ENCODE measurements around the gene RAET1E. TPM values are rescaled to one million over a fixed set of nuclear protein-coding genes. Genes with fewer than 3 reads are reported as not detected.
"Not testable (repeated sequence)": the region's sequence is repeated elsewhere in the genome, so short reads cannot be mapped to it uniquely, and the experiment has no call there.

Gene RAET1E
- total and polyA plus RNA-seq, 2 donors (not counting 1 experiment from before 2014, with no cell fraction given) = not detected

DNA sequence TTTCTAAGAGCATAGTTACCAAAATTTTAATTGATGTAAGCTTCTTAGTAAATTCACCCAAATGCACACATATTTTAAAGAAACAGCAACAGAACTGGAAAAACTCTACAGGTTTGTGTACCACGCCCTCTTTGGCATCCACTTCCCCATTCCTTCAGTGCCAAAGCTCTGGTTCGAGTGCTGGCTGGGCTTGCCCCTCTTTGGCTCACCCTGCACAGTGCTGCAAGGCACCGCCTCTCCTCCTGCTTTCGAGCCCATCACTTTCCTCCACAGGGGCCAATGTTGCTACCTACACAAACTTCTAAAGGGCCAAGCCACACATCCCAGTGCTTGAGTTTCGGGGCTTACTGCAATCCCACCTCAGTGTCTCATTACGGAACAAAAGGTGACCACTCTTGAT, 43.4 kb downstream of the RAET1E start:
- no peaks in the 10 kb centered on the region for H4K20me1 ChIP-seq (ENCODE audit: control insufficient read depth, insufficient read depth, low read length, poor library complexity, severe bottlenecking)
- H3K4me1 Mint-ChIP-seq = peaks cover 27% of the 10 kb centered on the region
- H3K9me3 ChIP-seq (ENCODE audit: control extremely low read depth in 1 of 3, control insufficient read depth in 2 of 3, insufficient read depth in 1 of 3, low read length in 2 of 3) = peaks cover 0 to 2% (median 0%) of the 10 kb centered on the region in 3 donors
- H3K27ac ChIP-seq (ENCODE audit: low read length in 2 of 2) = no peak overlapping the region
- no peaks in the 10 kb centered on the region for H3K9me3 Mint-ChIP-seq (ENCODE audit: insufficient read depth)
- no peak overlapping the region for H3K9ac ChIP-seq (ENCODE audit: low read length)
- H3K27ac Mint-ChIP-seq = no peak overlapping the region
- DNase-seq (no peak), ATAC-seq (ENCODE audit: low read depth) (no peak)
- intact Hi-C loops (cut with micrococcal nuclease) = no loop called here
- ChIA-PET CTCF (interaction anchor here (0.7 kb wide), 1 partner anchor 14 kb away, joined by 3 read pairs; no protein-coding TSS in a partner anchor), POLR2A (no interaction called here)
- no peaks in the 10 kb centered on the region for H3K79me2 ChIP-seq (ENCODE audit: control insufficient read depth, insufficient read depth, low read length)
- TF ChIP-seq, protein P1, sequence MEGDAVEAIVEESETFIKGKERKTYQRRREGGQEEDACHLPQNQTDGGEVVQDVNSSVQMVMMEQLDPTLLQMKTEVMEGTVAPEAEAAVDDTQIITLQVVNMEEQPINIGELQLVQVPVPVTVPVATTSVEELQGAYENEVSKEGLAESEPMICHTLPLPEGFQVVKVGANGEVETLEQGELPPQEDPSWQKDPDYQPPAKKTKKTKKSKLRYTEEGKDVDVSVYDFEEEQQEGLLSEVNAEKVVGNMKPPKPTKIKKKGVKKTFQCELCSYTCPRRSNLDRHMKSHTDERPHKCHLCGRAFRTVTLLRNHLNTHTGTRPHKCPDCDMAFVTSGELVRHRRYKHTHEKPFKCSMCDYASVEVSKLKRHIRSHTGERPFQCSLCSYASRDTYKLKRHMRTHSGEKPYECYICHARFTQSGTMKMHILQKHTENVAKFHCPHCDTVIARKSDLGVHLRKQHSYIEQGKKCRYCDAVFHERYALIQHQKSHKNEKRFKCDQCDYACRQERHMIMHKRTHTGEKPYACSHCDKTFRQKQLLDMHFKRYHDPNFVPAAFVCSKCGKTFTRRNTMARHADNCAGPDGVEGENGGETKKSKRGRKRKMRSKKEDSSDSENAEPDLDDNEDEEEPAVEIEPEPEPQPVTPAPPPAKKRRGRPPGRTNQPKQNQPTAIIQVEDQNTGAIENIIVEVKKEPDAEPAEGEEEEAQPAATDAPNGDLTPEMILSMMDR (IDR thresholded peaks at IDR 0.05) = no peak
- no peak for TF ChIP-seq EZH2 (IDR thresholded peaks at IDR 0.05; ENCODE audit: borderline replicate concordance, insufficient read depth, low read depth, low read length, poor library complexity, severe bottlenecking)
- H3K27me3 Mint-ChIP-seq = peaks cover 3% of the 10 kb centered on the region
- H2AFZ ChIP-seq (ENCODE audit: insufficient read depth, low read depth, low read length, poor library complexity, severe bottlenecking) = no peak overlapping the region
- H3K4me3 Mint-ChIP-seq = peak overlapping the region; percentile 12
- H3K27me3 ChIP-seq (replicated peaks in 1 of 4; ENCODE audit: control extremely low read depth in 1 of 4, control insufficient read depth in 3 of 4, insufficient read depth in 4 of 4, low read length in 3 of 4) = peaks cover 0 to 8% (median 4%) of the 10 kb centered on the region in 4 experiments
- H3K4me2 ChIP-seq (replicated peaks; ENCODE audit: low read depth, low read length, poor library complexity, severe bottlenecking) = no peak overlapping the region
- WGBS (ENCODE audit: insufficient coverage) = 76% methylated on average over 6 of the region's 6 CpGs
- no peaks in the 10 kb centered on the region for H3K36me3 ChIP-seq (replicated peaks in 1 of 2; ENCODE audit: control extremely low read depth in 1 of 2, control insufficient read depth in 1 of 2, extremely low read depth in 1 of 2, insufficient read depth in 2 of 2, low read length in 1 of 2)
- H3K4me3 ChIP-seq (ENCODE audit: control extremely low read depth in 1 of 5, extremely low read depth in 1 of 5, insufficient read depth in 1 of 5, low read depth in 2 of 5, low read length in 4 of 5) = no peak overlapping the region
- peaks cover 18 to 24% of the 10 kb centered on the region in 2 donors for H3K4me1 ChIP-seq (ENCODE audit: control insufficient read depth in 2 of 2, insufficient read depth in 2 of 2, low read length in 2 of 2)

DNA sequence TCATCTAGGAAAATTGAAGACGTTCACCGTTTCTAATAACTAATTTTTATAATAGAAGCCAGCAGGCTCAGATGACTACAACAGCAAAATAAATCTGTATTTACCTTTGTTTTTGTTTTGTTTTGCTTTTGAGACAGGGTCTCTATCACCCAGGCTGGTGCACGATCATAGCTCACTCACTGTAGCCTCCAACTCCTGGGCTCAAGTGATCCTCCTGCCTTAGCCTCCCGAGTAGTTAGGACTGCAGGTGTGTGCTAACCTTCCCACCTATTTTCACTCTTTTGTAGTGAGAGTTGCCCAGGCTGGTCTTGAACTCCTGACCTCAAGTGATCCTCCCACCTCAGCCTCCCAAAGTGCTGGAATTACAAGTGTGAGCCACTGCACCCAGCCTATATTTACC, 43.9 kb downstream of the RAET1E start:
- H3K27ac Mint-ChIP-seq; POLR2A ChIA-PET; H3K79me2 ChIP-seq (ENCODE audit: control insufficient read depth, insufficient read depth, low read length); H3K27me3 ChIP-seq (replicated peaks in 1 of 4; ENCODE audit: control extremely low read depth in 1 of 4, control insufficient read depth in 3 of 4, insufficient read depth in 4 of 4, low read length in 3 of 4); H4K20me1 ChIP-seq (ENCODE audit: control insufficient read depth, insufficient read depth, low read length, poor library complexity, severe bottlenecking); H3K27me3 Mint-ChIP-seq; H2AFZ ChIP-seq (ENCODE audit: insufficient read depth, low read depth, low read length, poor library complexity, severe bottlenecking); H3K4me3 ChIP-seq (ENCODE audit: control extremely low read depth in 1 of 5, extremely low read depth in 1 of 5, insufficient read depth in 1 of 5, low read depth in 2 of 5, low read length in 4 of 5); H3K9me3 ChIP-seq (ENCODE audit: control extremely low read depth in 1 of 3, control insufficient read depth in 2 of 3, insufficient read depth in 1 of 3, low read length in 2 of 3); H3K4me2 ChIP-seq (replicated peaks; ENCODE audit: low read depth, low read length, poor library complexity, severe bottlenecking); ATAC-seq (ENCODE audit: low read depth); intact Hi-C loops (cut with micrococcal nuclease); H3K27ac ChIP-seq (ENCODE audit: low read length in 2 of 2); H3K4me3 Mint-ChIP-seq; H3K9me3 Mint-ChIP-seq (ENCODE audit: insufficient read depth); H3K9ac ChIP-seq (ENCODE audit: low read length); DNase-seq; H3K36me3 ChIP-seq (replicated peaks in 1 of 2; ENCODE audit: control extremely low read depth in 1 of 2, control insufficient read depth in 1 of 2, extremely low read depth in 1 of 2, insufficient read depth in 2 of 2, low read length in 1 of 2): not testable (repeated sequence)
- peaks cover 27% of the 10 kb centered on the region for H3K4me1 Mint-ChIP-seq
- H3K4me1 ChIP-seq (ENCODE audit: control insufficient read depth in 2 of 2, insufficient read depth in 2 of 2, low read length in 2 of 2) = peaks cover 18 to 24% of the 10 kb centered on the region in 2 donors
- 94% methylated on average over 2 of the region's 4 CpGs for WGBS (ENCODE audit: insufficient coverage)
- CTCF ChIA-PET = interaction anchor here (0.7 to 1.1 kb wide), 2 partner anchors 10 to 13 kb away, joined by 3 read pairs; no protein-coding TSS in a partner anchor

All from B cell (primary cell).